HEK293T (cell line): ENCODE data around the gene HOXA4.

Experiments used
- CTBP1 ChIP-seq: fragments of 450-650 bp; IDR thresholded peaks from 2 replicates; pipeline ENCODE4 v1.6.1; 2016; ENCODE audit warnings: borderline replicate concordance
- FOXA1 ChIP-seq: fragments of 450-650 bp; IDR thresholded peaks from 2 replicates; pipeline ENCODE4 v1.6.1; 2016; ENCODE audit warnings: mild to moderate bottlenecking
- FOXK2 ChIP-seq: fragments of 450-650 bp; IDR thresholded peaks from 2 replicates; pipeline ENCODE4 v1.6.1; 2016; ENCODE audit warnings: mild to moderate bottlenecking
- FOXM1 ChIP-seq: fragments of 450-650 bp; IDR thresholded peaks from 2 replicates; pipeline ENCODE4 v1.6.1; 2017; ENCODE audit warnings: mild to moderate bottlenecking, borderline replicate concordance
- L3MBTL2 ChIP-seq: fragments of 450-650 bp; conservative IDR thresholded peaks from 2 replicates; pipeline ENCODE4 v1.6.1; 2016; ENCODE audit warnings: mild to moderate bottlenecking
- NFRKB ChIP-seq: fragments of 450-650 bp; IDR thresholded peaks from 2 replicates; pipeline ENCODE4 v1.6.1; 2016; ENCODE audit warnings: mild to moderate bottlenecking, moderate library complexity
- SP1 ChIP-seq: fragments of 450-650 bp; IDR thresholded peaks from 2 replicates; pipeline ENCODE4 v1.6.1; 2017
- SUZ12 ChIP-seq: fragments of 450-650 bp; IDR thresholded peaks from 2 replicates; pipeline ENCODE4 v1.6.1; 2016; ENCODE audit warnings: mild to moderate bottlenecking
- TARDBP ChIP-seq: fragments of 450-650 bp; IDR thresholded peaks from 2 replicates; pipeline ENCODE4 v1.6.1; 2016
- ZNF384 ChIP-seq: fragments of 450-650 bp; IDR thresholded peaks from 2 replicates; pipeline ENCODE4 v1.6.1; 2016

GRCh38 chr7:27102581-27103442, 27.7 kb downstream of the HOXA4 start, which contains the start of gene HOXA2:
- TF ChIP-seq ZNF384 (no peak), CTBP1 (no peak), FOXM1 (no peak), NFRKB (no peak), FOXA1 (no peak), SP1 (no peak), SUZ12 (no peak), TARDBP (no peak), FOXK2 (no peak), L3MBTL2 (no peak)
